ENCODE data around the gene PRSS57. TPM values are rescaled to one million over a fixed set of nuclear protein-coding genes. Genes with fewer than 3 reads are reported as not detected.

PRSS57 gene
- total and polyA plus RNA-seq, 2 donors (not counting 1 experiment from before 2014, with no cell fraction given) = not detected

DNA sequence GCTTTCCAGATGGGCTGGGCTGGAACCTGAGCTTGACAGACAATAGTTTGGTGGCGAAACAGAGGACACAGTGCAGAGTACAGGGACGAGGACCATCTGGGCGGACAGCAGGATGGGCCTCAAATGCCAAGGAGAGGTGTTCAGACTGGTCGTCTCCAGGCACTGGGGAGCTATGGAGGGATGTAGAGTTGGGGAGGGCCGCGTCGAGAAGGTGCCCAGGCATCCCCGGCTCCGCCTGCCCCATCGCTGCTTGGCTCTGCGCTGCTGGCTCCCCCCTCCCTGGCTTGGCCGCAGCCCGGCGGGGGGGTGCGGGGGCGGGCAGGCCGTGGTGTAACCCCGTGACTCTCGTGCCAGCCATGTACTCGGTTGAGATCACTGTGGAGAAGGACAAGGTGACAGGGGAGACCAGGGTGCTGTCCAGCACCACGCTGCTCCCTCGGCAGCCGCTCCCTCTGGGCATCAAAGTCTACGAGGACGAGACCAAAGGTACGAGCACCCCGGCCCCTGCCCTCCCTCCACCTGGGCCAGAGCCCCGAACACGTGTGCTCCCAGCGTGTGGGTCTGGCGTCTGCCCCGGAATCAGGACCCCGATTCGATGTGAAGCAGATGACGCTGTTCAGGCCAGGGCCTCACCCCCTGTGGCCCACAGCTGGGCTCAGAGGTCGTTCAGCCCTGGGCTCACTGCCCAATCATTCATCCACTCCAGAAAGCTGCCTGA lies 44.9 kb upstream of the PRSS57 start:
- ChIA-PET CTCF (interaction anchor here (1.4 kb wide), 1 partner anchor 10 kb away, joined by 5 read pairs; no protein-coding TSS in a partner anchor), POLR2A (no interaction called here)
- intact Hi-C loops (cut with micrococcal nuclease) = no loop called here
- no peak for TF ChIP-seq EZH2 (IDR thresholded peaks at IDR 0.05; ENCODE audit: borderline replicate concordance, insufficient read depth, low read depth, low read length, poor library complexity, severe bottlenecking)
- TF ChIP-seq, protein P1, sequence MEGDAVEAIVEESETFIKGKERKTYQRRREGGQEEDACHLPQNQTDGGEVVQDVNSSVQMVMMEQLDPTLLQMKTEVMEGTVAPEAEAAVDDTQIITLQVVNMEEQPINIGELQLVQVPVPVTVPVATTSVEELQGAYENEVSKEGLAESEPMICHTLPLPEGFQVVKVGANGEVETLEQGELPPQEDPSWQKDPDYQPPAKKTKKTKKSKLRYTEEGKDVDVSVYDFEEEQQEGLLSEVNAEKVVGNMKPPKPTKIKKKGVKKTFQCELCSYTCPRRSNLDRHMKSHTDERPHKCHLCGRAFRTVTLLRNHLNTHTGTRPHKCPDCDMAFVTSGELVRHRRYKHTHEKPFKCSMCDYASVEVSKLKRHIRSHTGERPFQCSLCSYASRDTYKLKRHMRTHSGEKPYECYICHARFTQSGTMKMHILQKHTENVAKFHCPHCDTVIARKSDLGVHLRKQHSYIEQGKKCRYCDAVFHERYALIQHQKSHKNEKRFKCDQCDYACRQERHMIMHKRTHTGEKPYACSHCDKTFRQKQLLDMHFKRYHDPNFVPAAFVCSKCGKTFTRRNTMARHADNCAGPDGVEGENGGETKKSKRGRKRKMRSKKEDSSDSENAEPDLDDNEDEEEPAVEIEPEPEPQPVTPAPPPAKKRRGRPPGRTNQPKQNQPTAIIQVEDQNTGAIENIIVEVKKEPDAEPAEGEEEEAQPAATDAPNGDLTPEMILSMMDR (IDR thresholded peaks at IDR 0.05) = no peak
- no peak overlapping the region for H3K27ac Mint-ChIP-seq
- Histone ChIP-seq H4K20me1 (ENCODE audit: control insufficient read depth, insufficient read depth, low read length, poor library complexity, severe bottlenecking) (no peaks in the 10 kb centered on the region), H3K9ac (ENCODE audit: low read length) (no peak overlapping the region), H3K9me3 (ENCODE audit: control extremely low read depth in 1 of 3, control insufficient read depth in 2 of 3, insufficient read depth in 1 of 3, low read length in 2 of 3) (peaks cover 0 to 38% (median 0%) of the 10 kb centered on the region in 3 donors), H3K27ac (ENCODE audit: low read length in 2 of 2) (no peak overlapping the region), H3K4me2 (replicated peaks; ENCODE audit: low read depth, low read length, poor library complexity, severe bottlenecking) (no peak overlapping the region), H3K4me1 (ENCODE audit: control insufficient read depth in 2 of 2, insufficient read depth in 2 of 2, low read length in 2 of 2) (no peaks in the 10 kb centered on the region), H3K79me2 (ENCODE audit: control insufficient read depth, insufficient read depth, low read length) (no peaks in the 10 kb centered on the region), H3K4me3 (ENCODE audit: control extremely low read depth in 1 of 5, extremely low read depth in 1 of 5, insufficient read depth in 1 of 5, low read depth in 2 of 5, low read length in 4 of 5) (no peak overlapping the region), H3K27me3 (replicated peaks in 1 of 4; ENCODE audit: control extremely low read depth in 1 of 4, control insufficient read depth in 3 of 4, insufficient read depth in 4 of 4, low read length in 3 of 4) (peaks cover 0 to 4% (median 0%) of the 10 kb centered on the region in 4 experiments), H3K36me3 (replicated peaks in 1 of 2; ENCODE audit: control extremely low read depth in 1 of 2, control insufficient read depth in 1 of 2, extremely low read depth in 1 of 2, insufficient read depth in 2 of 2, low read length in 1 of 2) (no peaks in the 10 kb centered on the region), H2AFZ (ENCODE audit: insufficient read depth, low read depth, low read length, poor library complexity, severe bottlenecking) (no peak overlapping the region)
- DNase-seq = no peak
- WGBS (ENCODE audit: insufficient coverage) = 96% methylated on average over 32 of the region's 36 CpGs
- peaks cover 5% of the 10 kb centered on the region for H3K27me3 Mint-ChIP-seq
- ATAC-seq (ENCODE audit: low read depth) = no peak
- no peaks in the 10 kb centered on the region for H3K4me1 Mint-ChIP-seq
- H3K9me3 Mint-ChIP-seq (ENCODE audit: insufficient read depth) = no peaks in the 10 kb centered on the region
- H3K4me3 Mint-ChIP-seq = no peak overlapping the region

DNA sequence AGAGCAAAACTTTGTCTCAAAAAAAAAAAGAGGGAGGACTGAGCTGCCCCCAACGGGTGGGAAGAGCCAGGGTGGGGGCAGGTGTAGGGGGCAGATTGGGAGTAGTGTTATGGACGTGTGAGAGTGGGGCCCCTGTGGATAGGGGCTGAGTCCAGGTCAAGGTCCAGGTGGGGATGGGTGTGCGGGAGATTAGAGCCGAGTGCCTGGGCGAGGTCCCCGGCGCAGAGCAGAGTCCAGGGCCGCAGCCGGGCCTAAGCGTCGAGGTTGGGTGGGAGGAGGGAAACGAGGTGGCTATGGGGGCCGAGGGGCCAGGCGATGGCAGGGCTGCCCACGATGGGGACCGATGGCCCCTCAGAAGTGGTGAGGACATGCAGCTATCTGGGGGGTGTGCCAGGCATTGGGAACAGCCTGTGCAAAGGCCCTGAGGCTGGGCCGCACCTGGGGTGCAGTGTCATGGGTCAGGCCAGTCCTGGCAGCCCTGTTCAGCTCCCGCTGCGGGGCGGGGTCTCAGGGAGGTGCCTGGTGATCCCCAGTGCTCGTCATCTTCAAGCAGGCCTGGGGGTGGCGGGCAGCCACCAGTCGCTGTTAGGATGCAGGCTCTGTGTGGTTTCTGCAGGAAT lies 43.4 kb upstream of the PRSS57 start:
- intact Hi-C loops (cut with micrococcal nuclease) = no loop called here
- no peaks in the 10 kb centered on the region for H3K9me3 Mint-ChIP-seq (ENCODE audit: insufficient read depth)
- H3K4me3 Mint-ChIP-seq = no peak overlapping the region
- Histone ChIP-seq H3K27me3 (replicated peaks in 1 of 4; ENCODE audit: control extremely low read depth in 1 of 4, control insufficient read depth in 3 of 4, insufficient read depth in 4 of 4, low read length in 3 of 4) (peaks cover 0 to 4% (median 0%) of the 10 kb centered on the region in 4 experiments), H3K4me1 (ENCODE audit: control insufficient read depth in 2 of 2, insufficient read depth in 2 of 2, low read length in 2 of 2) (no peaks in the 10 kb centered on the region), H4K20me1 (ENCODE audit: control insufficient read depth, insufficient read depth, low read length, poor library complexity, severe bottlenecking) (no peaks in the 10 kb centered on the region), H3K4me2 (replicated peaks; ENCODE audit: low read depth, low read length, poor library complexity, severe bottlenecking) (no peak overlapping the region), H2AFZ (ENCODE audit: insufficient read depth, low read depth, low read length, poor library complexity, severe bottlenecking) (no peak overlapping the region), H3K79me2 (ENCODE audit: control insufficient read depth, insufficient read depth, low read length) (no peaks in the 10 kb centered on the region), H3K36me3 (replicated peaks in 1 of 2; ENCODE audit: control extremely low read depth in 1 of 2, control insufficient read depth in 1 of 2, extremely low read depth in 1 of 2, insufficient read depth in 2 of 2, low read length in 1 of 2) (no peaks in the 10 kb centered on the region), H3K4me3 (ENCODE audit: control extremely low read depth in 1 of 5, extremely low read depth in 1 of 5, insufficient read depth in 1 of 5, low read depth in 2 of 5, low read length in 4 of 5) (no peak overlapping the region), H3K27ac (ENCODE audit: low read length in 2 of 2) (no peak overlapping the region), H3K9ac (ENCODE audit: low read length) (no peak overlapping the region), H3K9me3 (ENCODE audit: control extremely low read depth in 1 of 3, control insufficient read depth in 2 of 3, insufficient read depth in 1 of 3, low read length in 2 of 3) (peaks cover 0 to 25% (median 0%) of the 10 kb centered on the region in 3 donors)
- WGBS (ENCODE audit: insufficient coverage) = 92% methylated on average over 23 of the region's 23 CpGs
- no peak overlapping the region for H3K27ac Mint-ChIP-seq
- DNase-seq (no peak), ATAC-seq (ENCODE audit: low read depth) (no peak)
- CTCF ChIA-PET = interaction anchor here (0.6 to 1.4 kb wide), 5 partner anchors 8 to 155 kb away, joined by 3 to 7 read pairs (median 4); no protein-coding TSS in a partner anchor
- H3K4me1 Mint-ChIP-seq = peaks cover 4% of the 10 kb centered on the region
- POLR2A ChIA-PET = no interaction called here
- no peak for TF ChIP-seq EZH2 (IDR thresholded peaks at IDR 0.05; ENCODE audit: borderline replicate concordance, insufficient read depth, low read depth, low read length, poor library complexity, severe bottlenecking)
- TF ChIP-seq, protein P1 (IDR thresholded peaks at IDR 0.05) = no peak
- peaks cover 5% of the 10 kb centered on the region for H3K27me3 Mint-ChIP-seq

All from B cell (primary cell).